ENCODE results near the gene KIRREL3.

KIRREL3 gene

DNA sequence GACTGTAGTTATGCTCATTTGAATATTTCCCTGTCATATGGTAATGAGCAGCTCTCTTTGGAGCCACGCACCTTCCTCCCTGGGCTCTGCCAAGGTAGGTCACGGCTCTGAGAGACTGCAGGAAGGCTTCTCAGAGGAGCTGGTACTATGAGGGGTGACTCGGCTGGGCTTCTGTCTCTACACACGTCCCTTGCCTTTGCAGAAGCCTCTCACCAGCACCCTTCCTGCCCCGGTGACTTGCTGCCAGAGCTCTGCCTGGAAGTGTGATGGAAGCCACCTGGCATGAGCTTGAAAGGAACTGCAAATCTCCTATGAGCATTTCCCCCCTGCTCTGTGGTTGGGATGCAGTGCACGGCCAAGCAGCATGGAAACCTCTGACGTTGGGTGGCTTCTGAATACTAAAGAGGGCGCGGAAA, 74.2 kb downstream of the KIRREL3 start:
- H3K27ac ChIP-seq, result no peak overlapping the region
- H3K4me1 ChIP-seq (ENCODE audit: control insufficient read depth in 1 of 2, insufficient read depth in 1 of 2, low read depth in 1 of 2, low read length in 1 of 2), result peaks cover 10 to 14% of the 10 kb centered on the region in 2 experiments
- TF ChIP-seq, protein P1, sequence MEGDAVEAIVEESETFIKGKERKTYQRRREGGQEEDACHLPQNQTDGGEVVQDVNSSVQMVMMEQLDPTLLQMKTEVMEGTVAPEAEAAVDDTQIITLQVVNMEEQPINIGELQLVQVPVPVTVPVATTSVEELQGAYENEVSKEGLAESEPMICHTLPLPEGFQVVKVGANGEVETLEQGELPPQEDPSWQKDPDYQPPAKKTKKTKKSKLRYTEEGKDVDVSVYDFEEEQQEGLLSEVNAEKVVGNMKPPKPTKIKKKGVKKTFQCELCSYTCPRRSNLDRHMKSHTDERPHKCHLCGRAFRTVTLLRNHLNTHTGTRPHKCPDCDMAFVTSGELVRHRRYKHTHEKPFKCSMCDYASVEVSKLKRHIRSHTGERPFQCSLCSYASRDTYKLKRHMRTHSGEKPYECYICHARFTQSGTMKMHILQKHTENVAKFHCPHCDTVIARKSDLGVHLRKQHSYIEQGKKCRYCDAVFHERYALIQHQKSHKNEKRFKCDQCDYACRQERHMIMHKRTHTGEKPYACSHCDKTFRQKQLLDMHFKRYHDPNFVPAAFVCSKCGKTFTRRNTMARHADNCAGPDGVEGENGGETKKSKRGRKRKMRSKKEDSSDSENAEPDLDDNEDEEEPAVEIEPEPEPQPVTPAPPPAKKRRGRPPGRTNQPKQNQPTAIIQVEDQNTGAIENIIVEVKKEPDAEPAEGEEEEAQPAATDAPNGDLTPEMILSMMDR (IDR thresholded peaks at IDR 0.05), result no peak
- H3K27me3 ChIP-seq, result no peaks in the 10 kb centered on the region
- no peak overlapping the region for H3K4me3 ChIP-seq (ENCODE audit: low read depth in 1 of 2, low read length in 1 of 2)
- H3K9me3 ChIP-seq, result no peaks in the 10 kb centered on the region
- H3K36me3 ChIP-seq, result no peaks in the 10 kb centered on the region

DNA sequence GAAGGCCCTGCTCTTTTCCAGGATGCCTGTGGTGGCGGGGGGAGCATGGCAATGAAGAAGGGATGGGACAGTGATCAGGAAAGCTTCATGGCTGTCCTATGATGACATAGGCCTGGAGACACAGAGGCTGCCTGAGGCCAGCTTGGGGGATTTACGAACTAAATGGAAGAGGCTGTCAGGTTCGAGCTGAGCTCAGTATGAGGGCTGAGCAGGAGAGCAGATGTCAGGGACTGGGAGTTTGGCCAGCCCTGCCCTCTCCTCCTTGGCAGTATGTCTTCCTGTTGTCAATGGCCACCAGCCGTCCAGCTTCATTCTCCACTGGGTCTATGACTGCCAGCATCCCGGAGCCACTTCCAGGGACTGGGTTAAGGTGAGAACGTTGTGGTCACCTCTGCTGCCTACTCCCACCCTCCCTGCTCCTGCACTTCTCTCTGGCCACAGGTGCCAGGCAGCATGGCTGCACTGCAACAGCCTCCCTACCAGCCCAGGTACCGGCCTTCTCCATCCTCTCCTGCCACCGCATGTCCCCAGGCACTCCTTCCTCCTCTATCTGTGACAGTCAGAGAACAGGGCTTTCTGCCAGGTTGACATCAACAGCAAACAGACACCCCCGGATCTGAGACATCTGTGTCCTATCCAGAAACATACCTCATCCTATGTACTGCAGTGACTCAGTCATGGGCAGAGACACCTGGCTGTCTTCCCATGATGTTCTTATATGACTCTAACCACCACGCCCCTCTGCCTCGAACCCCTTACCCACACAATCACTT, 75.1 kb downstream of the KIRREL3 start:
- H3K36me3 ChIP-seq, result no peaks in the 10 kb centered on the region
- peaks cover 9 to 11% of the 10 kb centered on the region in 2 experiments for H3K4me1 ChIP-seq (ENCODE audit: control insufficient read depth in 1 of 2, insufficient read depth in 1 of 2, low read depth in 1 of 2, low read length in 1 of 2)
- H3K4me3 ChIP-seq (ENCODE audit: low read depth in 1 of 2, low read length in 1 of 2), result no peak overlapping the region
- H3K27me3 ChIP-seq, result no peaks in the 10 kb centered on the region
- H3K27ac ChIP-seq, result no peak overlapping the region
- TF ChIP-seq, protein P1 (IDR thresholded peaks at IDR 0.05), result no peak
- no peaks in the 10 kb centered on the region for H3K9me3 ChIP-seq

DNA sequence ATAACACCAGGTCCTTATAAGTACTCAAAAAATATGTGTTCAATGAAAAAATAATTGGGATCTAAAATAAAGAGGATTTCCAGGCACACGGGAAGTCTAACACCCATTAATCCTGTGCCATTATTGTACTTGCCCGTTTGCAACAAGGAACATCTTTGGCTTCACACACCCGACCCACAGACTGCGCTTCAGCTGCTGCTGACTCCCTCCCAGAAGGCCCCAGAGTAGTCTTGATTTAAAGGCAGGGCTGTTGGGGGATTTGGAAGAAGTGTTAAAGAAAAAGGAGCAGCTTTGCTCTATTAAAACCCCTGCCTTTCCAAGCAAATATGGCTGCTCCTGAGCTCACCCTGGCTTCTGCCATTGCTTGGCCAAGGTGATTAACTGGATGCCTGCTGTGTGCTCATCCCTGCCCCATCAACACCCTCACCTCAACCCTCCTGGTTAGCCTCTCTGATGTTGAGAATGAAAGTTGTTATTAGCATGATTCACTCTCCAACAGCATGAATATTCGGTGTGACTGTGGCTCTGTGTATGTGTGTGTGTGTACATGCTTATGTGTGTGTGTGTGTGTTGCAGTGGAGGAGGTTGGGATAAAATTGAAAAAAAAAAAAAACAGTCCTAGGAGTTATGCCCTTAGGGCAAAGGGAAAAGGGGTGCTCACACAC, 76.1 kb downstream of the KIRREL3 start:
- no peaks in the 10 kb centered on the region for H3K27me3 ChIP-seq
- TF ChIP-seq, protein P1 (IDR thresholded peaks at IDR 0.05), result no peak
- H3K36me3 ChIP-seq, result no peaks in the 10 kb centered on the region
- no peaks in the 10 kb centered on the region for H3K9me3 ChIP-seq
- no peak overlapping the region for H3K27ac ChIP-seq
- no peak overlapping the region for H3K4me3 ChIP-seq (ENCODE audit: low read depth in 1 of 2, low read length in 1 of 2)
- peaks cover 2 to 4% of the 10 kb centered on the region in 2 experiments for H3K4me1 ChIP-seq (ENCODE audit: control insufficient read depth in 1 of 2, insufficient read depth in 1 of 2, low read depth in 1 of 2, low read length in 1 of 2)

DNA sequence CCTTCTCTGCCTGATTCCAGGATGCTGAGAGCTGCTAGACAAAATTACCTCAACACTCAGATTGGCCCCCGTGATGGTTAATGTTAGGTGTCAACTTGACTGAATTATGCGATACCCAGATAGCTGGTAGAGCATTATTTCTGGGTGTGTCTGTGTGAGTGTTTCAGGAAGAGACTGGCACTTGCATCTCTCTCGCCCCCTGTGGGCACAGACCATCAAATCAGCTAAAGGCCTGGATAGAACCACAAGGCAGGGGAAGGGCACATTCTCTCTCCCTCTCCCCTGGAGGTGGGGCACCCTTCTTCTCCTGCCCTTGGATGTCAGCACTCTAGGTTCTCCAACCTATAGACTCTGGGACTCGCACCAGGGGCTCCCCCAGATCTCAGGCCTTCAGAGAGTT, 79.7 kb downstream of the KIRREL3 start:
- Histone ChIP-seq H3K36me3 (no peaks in the 10 kb centered on the region), H3K9me3 (no peaks in the 10 kb centered on the region), H3K27ac (no peak overlapping the region), H3K4me3 (ENCODE audit: low read depth in 1 of 2, low read length in 1 of 2) (no peak overlapping the region), H3K27me3 (no peaks in the 10 kb centered on the region), H3K4me1 (ENCODE audit: control insufficient read depth in 1 of 2, insufficient read depth in 1 of 2, low read depth in 1 of 2, low read length in 1 of 2) (no peaks in the 10 kb centered on the region)
- TF ChIP-seq, protein P1 (IDR thresholded peaks at IDR 0.05), result no peak

DNA sequence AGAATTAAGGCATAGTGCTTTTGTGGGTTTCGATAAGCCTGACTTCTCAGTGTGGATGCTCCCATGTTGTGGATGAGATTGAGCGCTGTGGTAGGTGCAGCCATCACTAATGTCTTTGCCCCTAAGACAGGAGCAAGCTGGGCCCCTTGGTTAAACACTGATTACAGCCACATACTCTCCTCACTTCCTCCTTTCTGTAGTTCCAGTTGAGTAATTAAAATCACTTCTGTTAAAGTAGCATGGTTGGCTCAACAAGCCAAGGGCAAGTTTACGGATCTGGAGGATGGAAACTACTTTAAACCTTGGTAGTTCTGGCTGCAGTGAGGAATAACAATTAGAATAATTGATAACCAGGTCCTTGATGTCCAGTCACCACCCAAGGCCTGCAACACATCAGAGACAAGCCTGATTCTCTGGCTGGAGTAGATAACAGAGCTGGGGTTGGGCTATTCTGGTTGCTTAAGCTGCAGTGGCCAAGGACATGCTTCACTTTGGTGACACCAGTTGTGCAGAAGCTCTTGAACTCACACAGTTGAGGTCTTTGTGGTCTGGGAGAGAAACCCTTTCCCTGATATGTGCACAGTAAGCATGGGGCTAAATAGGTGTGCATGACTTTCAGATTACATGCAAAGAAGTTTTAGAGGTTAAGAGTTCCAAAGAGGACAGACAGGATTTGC, 81.3 kb downstream of the KIRREL3 start:
- H3K27me3 ChIP-seq, result no peaks in the 10 kb centered on the region
- H3K36me3 ChIP-seq, result no peaks in the 10 kb centered on the region
- no peaks in the 10 kb centered on the region for H3K4me1 ChIP-seq (ENCODE audit: control insufficient read depth in 1 of 2, insufficient read depth in 1 of 2, low read depth in 1 of 2, low read length in 1 of 2)
- no peak overlapping the region for H3K4me3 ChIP-seq (ENCODE audit: low read depth in 1 of 2, low read length in 1 of 2)
- H3K9me3 ChIP-seq, result no peaks in the 10 kb centered on the region
- H3K27ac ChIP-seq, result no peak overlapping the region
- TF ChIP-seq, protein P1 (IDR thresholded peaks at IDR 0.05), result no peak

All from neutrophil (primary cell).